NCI-H1048 (cell line): ENCODE data around the gene AP3D1.

Experiments
- DNase-seq: peaks from one replicate; lab custom pipeline; 2025; lab: John Stamatoyannopoulos, UW

The AP3D1 gene

DNA sequence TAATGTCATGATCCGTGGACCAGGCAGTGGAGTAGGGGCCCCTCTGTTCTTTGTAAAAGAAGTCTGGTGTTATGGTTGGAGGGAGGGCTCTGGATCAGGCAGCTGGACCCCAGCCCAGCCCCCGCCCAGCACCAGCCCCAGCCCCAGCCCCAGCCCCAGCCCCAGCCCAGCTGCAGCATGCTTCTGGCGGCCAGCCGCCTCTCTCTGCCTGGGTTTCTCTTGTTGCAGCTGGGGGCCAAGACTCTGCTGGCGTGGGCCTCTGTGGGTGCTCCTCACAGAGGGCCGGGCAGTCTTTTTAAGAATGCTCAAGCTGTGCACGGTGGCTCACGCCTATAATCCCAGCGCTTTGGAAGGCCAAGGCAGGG lies 30.2 kb upstream of the AP3D1 start:
- DNase-seq, result no peak

DNA sequence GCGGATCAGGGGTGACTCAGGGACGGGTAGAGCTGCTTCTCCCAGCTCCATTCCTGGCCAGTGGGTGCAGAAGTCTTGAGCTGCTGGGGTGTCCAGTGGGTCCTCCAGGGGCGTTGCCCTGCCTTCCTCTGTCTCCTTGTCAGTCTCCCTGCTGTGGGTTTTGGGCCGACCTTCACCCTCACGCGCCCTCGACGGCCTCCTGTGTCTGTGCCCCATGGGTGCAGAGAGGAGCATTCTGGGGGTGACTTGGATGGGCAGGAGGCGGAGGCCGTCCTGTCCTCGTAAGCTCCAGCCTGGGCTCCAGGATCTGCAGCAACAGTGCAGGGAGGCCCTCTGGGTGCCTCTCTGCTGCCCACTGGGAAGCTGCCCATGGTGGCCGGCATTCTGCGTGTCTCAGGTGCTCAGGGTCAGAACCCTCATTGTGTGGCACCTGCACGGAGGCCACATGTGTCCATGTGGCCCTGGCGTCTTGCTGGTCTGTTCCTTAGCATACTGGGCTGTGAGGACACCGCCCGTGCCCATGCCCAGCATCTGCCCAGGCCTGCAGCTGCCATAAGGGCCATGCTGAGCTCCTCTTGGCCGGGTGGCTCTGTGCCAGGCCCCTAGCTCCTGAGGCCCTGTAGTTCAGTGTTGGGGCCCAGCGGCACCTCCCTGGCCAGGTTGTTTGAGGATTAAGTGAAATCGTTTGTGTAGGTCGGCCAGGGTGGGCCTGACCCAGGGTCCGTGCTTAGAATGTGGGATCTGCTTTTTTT lies 29.7 kb upstream of the AP3D1 start:
- DNase-seq, result no peak

DNA sequence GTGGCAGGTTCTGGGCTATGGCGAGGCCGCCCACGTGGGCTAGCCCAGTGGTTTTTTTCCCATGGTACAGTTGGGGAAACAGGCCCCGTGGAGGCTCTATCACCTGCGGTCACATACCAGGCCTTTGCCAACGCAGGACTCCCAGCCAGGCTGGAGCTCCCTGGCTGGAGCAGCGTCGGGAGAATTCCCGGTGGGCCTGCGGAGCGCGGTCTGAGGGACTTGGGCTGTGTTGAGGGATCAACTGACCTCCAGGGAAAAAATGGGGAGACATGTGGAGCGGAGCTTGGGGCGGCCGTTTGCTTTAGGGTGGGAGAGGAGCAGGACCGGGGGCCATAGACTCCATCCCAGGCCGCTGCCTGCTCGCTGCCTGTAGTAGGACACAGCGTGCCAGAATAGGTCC lies 28.7 kb upstream of the AP3D1 start:
- no peak for DNase-seq

DNA sequence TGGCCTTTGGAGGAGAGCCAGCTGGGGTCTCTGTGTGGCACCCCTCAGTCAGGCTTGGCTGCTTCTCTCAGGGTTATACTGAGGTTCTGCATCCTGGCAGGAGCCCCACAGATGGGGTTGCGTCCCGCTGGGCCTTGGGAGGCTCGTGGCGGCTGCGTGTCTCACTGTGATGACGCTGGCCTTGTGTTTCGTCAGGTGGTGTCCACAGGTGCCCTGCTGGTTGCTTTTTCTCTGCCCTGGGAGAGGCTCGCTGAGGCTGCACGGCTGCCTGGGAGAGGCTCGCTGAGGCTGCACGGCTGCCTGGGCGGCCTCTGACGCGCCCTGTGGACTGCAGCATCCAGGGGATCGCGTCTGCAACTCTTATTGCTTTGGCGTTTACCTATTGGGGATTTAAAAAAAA lies 27.7 kb upstream of the AP3D1 start:
- DNase-seq, result no peak

DNA sequence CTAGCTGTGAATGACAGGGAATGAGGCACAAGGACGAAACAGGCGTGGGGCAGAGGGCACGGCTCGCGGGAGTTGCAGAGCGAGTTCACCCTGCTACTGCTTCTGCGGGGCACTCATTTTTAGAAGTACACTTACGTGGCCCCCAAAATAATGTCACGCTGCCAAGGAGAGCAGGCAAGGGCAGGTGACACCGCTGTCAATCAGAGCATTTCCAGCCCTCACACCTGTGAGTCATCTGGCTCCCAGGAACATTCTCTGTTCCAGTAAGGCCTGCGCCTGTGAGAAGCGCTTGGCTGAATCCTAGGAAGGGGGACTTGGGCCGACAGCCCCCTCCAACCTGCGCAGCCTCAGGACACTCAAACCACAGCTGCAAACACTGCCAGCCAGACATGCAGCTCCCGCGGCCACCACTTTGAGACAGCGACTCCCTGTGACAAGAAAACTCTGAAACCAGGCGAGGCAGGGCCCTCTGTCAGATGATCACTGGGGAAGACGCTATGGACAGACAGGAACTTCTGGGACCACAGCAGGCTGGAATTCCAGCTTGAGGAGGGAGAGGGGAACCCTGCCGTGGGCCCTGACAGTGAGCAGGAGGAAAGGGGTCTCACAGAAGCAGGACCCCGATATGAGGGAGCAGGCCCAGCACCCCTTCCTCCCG lies 25.1 kb upstream of the AP3D1 start:
- DNase-seq, result no peak

DNA sequence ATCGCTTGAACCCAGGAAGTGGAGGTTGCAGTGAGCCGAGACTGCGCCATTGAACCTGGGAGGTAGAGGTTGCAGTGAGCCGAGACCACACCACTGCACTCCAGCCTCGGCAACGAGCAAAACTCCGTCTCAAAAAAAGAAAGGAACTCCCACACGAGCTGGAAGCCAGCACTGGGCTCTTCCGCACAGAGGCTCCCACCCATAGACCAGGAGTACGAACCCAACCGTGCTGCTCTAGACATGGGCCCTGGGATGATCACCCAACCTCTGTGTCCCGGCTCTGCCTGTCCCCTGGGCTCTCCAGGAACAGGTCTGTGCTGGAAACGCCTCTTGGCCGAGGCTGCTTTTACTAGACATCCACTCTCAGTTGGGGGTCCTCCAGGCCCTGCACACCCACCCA lies 24.4 kb upstream of the AP3D1 start:
- no peak for DNase-seq

DNA sequence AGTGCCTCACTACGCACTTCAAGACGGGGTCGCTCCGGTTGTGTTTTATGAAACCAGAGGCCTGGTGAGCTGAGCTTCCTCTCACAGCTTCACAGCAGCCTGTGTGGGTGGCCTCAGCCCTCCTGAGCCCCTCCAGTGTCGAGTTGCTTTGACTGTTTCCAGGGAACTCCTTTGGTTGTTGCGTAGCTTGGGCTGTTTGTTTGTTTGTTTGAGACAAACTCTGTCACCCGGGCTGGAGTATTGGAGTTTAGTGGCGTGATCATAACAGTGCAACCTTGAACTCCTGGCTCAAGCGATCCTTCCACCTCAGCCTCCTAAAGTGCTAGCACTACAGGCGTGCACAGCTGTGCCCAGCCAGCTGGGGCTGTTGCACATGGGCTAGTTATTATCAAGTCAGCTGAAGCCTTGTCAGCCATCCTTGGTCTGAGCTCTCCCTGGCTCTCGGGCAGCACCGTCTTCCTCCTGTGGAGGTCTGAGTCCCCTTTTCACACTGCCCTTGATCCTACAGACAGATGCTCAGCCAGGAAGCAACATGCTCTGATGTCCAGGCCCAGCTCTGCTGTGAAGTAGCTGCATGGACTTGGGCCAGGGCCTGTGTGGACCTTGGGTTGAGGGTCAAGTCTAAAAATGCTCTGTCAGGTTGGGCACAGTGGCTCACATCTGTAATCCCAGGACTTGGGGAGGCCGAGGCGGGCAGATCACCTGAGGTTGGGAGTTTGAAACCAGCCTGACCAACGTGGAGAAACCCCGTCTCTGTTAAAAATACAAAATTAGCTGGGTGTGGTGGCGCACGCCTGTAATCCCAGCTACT lies 22.6 kb upstream of the AP3D1 start:
- no peak for DNase-seq

DNA sequence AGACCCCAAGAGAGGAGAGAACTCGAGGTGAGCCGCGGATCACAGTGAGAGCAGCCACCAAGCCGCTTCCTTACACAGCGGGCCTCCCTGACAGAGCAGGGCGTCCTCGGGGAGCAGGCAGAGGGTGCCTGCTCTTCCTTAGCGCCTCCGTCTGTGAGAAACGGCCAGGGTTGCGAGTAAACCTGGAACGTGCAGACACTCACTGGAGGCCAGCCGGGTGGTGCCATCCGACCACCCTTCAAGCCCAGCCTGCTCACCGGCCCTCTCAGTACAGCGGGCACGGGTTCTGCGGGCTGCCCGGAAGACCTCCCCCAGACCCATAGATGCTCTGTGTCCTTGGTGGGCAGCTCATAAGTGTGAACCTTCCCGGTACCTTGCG lies 22.0 kb upstream of the AP3D1 start:
- no peak for DNase-seq

DNA sequence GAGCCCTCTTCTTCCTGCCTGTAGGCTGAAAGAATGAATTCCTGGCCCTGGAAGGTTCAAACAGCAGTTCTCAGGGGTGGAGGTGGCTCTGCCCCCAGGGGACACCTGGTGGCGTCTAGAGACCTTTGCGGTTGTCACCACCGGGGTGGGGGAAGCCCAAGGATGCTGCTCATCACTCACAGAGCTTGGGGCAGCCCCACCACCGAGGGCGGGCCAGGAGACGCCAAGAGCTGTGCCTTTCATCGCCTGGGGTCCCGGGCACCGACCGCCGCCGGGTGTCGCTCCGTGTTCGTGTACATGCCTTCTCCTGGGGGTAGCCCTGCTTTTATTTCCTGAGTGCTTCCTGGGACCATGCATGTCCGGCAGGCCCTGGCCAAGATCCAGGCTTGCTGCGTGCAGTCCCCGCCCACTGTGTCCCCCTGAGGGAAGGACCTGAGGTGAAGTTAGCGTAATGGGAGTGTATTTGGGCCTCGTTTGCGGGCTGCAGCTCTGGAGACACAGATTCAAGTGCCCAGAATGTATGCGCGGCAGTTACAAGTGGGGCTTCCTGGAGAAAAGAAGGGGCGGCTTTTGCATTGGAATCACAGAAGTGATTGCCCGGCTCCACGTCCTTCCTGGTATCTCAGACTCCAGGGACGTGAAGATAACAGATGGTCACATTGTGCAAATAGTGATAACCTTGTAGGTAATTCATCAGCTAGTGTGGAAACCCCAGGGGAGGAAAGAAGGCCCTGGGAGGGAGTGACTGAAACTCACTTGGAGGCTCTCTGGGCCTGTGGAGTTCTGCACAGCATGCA lies 20.2 kb upstream of the AP3D1 start:
- DNase-seq, result no peak

DNA sequence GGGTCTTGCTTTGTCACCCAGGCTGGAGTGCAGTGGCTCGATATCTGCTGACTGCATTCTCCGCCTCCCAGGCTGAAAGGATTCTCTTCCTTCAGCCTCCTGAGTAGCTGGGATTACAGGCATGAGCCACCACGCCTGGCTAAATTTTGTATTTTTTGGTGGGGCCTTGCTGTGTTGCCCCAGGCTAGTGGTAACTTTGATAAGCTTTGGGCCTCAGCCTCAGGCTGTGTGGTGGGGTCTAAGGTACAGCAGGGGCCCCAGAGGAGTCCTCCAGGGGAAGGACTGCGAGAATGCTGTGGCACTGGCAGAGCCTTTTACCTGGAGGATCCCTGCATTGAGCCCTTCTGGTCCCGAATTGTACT lies 19.6 kb upstream of the AP3D1 start:
- no peak for DNase-seq

DNA sequence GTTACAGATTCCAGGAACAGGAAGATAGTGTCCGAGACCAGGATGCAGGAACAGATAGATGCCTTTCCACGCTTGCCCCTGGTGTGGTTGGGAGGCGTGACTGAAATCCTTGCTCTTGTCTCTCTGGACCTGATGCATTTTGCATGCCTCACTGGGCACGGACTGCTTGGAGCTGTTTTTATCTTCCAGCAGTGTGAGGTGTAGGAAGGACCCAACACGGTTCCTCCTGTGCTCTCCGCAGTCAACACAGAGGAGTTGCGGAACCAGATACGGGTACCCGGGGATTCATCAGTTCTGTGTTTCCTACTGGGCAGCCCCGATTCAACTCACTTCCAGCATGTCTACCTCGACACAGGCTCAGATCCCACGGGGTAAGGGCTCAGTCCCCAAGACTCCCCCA lies 18.9 kb upstream of the AP3D1 start:
- no peak for DNase-seq

DNA sequence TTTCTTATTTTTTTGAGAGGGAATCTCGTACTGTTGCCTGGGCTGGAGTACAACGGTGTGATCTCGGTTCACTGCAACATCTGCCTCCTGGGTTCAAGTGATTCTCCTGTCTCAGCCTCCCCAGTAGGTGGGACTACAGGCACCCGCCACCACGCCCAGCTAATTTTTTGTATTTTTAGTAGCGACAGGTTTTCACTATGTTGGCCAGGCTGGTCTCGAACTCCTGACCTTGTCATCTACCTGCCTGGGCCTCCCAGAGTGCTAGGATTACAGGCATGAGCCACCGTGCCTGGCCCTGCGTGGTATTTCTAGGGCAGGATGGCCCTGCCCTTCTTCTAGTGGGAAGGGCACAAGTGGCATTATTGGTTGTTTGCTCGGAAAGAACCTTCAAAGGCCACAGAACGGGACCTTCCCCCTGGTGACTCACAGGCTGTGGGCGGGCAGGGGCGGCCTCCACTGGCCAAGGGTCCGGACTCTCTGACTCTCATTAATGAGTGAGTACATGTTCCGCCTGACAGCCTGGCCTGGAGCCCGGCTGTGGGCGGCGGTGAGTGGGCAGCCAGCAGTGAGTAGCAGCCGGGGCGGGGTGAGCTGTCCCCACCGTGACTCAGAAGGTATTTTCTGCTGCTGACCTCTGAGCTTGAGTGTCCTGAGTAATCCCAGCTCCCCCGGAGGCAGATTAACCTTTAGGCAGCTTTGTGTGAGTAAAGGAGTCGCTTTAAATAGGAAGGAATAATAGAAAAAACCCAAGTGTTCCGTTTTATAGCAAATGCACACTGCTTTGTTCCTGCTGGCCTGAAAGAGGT lies 17.5 kb upstream of the AP3D1 start:
- no peak for DNase-seq

DNA sequence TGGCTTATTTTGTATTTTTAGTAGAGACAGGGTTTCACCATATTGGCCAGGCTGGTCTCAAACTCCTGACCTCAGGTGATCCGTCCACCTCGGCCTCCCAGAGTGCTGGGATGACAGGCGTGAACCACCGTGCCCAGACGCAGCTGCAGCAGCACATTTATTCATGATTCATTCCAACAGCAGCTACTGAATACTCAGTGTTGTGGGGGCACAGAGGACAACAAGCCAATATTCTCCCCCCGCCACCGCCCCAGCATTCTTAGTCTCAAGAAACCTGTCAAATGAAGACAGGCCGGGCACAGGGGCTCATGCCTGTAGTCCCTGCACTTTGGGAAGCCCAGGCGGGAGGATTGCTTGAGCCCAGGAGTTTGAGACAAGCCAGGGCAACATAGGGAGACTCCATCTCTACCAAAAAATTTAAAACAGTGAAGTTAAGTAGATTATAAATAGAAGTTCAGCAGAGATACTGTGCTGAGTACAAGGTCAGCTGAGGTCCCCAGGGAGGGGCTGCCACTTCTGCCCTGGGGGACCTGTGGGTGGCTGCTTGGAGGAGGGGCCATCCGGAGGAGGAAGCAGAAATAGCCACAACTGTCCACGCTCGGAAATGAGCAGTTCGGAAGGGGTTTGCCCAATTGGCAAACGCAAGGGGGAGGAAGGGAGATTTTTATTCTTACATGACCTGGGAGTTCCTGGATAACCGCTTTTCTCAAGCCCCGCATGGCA lies 16.7 kb upstream of the AP3D1 start:
- no peak for DNase-seq

DNA sequence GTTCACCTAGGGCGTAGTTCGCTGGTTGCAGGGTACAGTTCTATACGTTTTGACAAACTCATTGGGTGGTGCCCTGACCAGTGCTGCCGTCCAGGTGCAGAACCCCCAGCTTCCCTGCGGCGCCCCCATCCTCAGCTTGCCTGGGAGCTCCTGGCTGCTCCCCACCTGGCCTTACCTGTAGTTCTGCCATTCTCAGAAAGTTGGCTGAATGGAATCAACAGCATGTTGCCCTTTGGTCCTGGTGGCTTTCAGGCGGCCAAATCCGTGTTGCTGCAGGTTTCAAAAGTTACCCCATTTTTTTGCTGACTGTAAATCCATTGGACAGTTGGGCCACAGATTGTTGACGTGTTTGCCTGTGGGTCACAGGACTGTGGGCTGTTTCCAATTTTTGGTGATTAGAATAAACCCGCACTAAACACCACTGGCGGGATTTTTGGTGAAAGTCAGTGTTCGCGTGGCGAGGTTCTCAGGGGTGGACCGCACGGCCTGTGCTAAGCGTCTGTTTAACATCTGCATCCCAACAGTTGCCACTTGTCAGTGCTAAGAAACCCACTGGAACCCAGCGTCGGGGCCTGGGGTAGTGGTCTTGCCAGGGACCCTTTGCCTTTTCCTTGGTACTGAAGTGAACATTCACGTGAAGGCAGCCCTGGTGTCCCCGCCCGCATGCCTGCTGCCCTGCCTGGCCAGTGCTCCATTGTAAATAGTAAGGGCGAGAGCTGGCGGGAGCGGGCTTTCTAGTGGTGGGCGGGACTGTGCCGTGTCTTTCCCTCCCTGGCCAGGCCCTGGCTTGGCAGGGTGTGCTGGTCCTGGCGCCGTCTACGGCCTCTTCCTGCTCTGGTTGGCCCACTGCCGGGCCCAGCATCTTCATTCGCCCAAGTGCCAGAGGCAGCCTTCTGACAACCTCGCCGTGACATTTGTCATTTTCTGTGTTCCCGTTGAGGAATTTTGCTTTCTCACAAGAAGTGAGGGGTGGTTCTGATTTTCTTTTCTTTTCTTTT lies 15.7 kb upstream of the AP3D1 start:
- DNase-seq, result no peak

DNA sequence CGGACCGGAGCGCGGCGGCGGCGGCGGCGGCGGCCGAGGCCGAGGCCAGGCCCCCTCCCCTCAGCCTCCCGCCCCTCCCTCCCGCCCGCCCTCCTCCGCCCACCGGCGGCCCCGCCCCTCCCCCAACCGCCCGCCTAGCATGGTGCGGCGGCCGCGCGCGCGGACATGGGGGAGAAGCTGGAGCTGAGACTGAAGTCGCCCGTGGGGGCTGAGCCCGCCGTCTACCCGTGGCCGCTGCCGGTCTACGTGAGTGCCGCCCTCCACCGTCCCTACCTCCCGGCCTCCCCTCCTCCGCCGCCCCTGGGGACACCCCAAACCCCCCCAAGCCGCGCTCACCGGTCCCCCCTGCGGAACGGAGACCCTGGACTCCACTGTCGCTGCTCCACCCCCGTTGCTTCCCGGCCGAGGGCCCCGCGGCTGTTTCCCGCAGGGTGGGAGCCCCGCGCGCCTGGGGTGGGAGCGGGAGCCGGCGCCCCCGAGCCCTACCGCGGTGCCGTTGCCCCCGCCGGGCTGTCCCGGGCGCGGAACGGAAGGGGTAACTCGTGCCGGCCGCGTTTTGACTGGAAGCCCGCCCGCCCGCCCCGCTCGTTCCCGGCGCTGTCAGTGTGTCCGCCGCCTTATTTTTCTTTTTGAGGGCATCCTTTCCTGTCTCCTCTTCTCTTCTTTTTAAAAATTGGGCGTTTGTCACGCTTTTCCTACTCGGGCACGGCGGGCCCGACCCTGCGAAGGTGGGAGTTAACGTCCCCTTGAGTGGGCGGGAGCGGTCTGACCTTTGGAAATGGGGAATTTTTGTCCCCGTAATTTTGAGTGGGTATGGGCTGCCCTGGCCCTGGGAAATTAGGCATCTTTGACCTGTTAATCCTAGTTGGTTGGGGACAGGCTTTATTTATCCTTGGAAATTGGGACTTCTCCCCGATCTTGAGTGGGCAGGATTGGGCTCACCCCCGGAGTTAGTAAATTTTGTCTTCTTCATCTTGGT lies 12.9 kb upstream of the AP3D1 start:
- no peak for DNase-seq

DNA sequence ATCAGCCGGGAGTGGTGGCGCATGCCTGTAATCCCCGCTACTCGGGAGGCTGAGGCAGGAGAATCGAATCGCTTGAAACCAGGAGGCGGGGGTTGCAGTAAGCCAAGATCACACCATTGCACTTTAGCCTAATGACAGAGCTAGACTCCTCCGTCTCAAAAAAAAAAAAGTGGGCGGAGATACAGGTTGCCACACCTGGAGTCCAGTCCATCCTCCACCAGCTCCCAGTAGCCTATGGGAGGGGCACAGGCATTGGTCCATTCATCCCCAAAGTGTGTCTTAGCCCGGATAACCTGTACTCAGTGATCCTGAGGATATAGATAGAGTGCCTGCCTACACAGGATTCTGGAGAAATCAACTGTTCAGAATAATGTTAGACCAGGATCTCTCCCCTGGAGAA lies 9.0 kb upstream of the AP3D1 start:
- no peak for DNase-seq

DNA sequence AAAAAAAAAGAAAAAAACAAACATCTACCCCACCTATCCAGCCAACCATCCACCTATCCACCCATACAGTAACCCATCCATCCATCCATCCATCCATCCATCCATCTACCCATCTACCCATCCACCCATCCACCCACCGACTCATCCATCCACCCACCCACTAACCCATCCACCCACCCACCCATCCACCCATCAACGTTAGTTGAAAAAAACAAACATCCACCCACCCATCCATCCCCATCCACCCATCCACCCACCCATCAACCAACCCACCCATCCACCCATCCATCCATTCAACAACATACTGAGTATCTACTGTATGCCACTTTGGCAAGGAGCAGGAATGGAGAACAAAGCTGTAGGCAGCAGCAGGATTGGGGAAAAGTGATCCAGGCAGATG lies 6.1 kb upstream of the AP3D1 start:
- DNase-seq, result no peak

DNA sequence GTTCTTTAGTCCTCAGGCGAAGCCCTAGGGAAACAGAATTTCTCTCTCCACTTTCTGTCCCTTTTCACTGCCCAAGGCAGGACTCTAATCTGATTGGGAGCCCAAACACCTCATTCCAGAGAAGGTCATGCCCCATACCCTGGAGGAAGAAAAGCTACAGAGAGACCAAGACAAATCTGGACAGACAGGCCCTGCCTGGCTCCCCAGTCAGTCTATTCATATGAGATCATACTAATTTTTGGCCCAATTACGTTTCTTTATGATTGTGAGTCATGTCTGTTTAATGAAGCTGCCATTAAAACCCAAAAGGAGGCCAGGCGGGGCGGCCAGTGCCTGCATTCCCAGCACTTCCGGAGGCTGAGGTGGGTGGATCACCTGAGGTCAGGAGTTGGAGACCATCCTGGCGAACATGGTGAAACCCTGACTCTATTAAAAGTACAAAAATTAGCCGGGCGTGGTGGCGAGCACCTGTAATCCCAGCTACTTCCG lies 3.3 kb upstream of the AP3D1 start:
- DNase-seq, result no peak
